Activated naive CD4-positive, alpha-beta T cell treated with anti-CD3 and anti-CD28 coated beads, Interleukin-2, amount 50 U/mL, for 16 hours (primary cell): Measurements from ENCODE around the gene LPCAT2.

Source experiments
- DNase-seq: peaks from one replicate; pipeline ENCODE4 v3.0.0-alpha.2; 2020

LPCAT2 gene, protein sequence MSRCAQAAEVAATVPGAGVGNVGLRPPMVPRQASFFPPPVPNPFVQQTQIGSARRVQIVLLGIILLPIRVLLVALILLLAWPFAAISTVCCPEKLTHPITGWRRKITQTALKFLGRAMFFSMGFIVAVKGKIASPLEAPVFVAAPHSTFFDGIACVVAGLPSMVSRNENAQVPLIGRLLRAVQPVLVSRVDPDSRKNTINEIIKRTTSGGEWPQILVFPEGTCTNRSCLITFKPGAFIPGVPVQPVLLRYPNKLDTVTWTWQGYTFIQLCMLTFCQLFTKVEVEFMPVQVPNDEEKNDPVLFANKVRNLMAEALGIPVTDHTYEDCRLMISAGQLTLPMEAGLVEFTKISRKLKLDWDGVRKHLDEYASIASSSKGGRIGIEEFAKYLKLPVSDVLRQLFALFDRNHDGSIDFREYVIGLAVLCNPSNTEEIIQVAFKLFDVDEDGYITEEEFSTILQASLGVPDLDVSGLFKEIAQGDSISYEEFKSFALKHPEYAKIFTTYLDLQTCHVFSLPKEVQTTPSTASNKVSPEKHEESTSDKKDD

DNA sequence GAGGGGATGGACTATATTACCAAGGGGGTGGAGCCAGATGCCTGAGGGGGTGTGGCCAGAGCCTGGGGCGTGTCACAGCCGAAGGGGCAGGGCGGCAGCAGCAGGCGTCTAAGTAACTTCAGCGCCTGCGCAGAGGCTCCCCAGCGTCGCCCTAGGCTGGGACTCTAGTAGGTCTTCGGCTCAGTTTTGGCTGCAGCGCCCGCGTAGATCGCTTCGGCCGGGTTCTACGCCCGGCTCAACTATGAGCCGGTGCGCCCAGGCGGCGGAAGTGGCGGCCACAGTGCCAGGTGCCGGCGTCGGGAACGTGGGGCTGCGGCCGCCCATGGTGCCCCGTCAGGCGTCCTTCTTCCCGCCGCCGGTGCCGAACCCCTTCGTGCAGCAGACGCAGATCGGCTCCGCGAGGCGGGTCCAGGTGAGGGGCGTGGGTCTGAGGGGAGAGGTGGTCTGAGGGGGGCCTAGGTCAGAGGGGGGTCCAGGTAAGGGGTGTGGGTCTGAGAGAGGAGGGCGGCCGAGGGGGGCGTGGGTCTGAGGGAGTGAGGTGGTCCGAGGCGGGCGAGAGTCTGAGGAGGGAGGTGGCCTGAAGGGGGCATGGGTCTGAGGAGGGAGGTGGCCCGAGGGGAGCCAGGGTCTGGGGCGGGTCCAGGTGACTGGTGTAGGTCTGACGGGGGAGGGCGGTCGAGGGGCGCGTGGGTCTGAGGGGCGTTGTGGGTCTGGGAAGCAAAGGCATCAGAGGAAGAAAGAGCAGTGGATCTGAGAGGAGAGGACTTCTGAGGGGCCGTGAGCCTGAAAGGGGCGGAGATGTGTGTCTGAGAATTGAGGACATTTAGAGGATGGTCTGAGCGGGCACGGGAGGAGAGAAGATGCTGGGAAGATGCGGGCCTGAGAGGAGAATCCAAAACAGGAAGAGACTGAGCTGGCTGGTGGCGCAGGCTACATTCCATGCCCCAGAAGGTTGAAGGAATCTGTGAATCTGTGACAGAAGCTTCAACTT, at the start of gene LPCAT2:
Gene LPCAT2, plus strand, starts transcription at position 132 of the 991 bp plus-strand sequence. Its CDS starts 110 bp downstream, at position 242.
- DNase-seq, result peak; percentile 29

GRCh38 chr16:55462241-55462640, 46.6 kb upstream of the LPCAT2 start:
- DNase-seq, result no peak

- DNase-seq, result no peak
Observed at GRCh38 chr16:55464375-55464774, 44.5 kb upstream of the LPCAT2 start.

DNA sequence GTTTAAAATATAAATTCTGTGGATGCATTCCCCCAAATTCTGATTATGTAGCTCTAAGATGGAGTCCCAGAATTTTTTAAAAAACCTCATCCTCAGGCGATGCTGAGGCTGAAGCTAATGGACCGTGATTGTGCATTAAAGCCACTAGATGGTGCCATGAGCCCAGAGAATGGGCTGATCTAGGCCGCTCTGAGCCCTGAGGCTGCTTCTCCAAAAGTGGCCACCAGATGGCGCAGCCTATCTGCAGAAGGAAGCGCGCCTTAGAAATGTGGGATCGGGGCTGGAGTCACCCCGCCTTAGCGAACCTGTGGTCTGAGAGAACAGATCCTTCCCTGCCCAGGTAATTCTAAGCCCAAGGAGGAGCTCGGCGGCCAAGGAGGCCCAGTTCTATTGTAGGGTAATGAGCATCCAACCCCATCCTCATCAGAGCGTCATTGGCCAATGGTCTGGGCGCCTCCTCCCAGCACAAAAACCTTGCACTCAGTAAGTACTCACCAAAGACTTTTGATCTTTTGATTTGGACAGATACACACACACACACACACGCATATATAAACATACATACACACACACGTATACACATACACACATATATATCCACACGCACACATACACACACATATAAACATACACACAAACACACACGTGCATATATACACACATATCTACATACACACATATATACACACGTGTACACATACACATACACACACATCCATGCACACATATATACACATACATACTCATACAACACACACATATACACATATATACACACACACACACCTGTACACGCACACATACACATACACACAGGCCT, 43.6 kb upstream of the LPCAT2 start:
- peak; percentile 81 for DNase-seq

- DNase-seq, result no peak
Observed at GRCh38 chr16:55466209-55466608, 42.7 kb upstream of the LPCAT2 start.

GRCh38 chr16:55467898-55468297, 41.0 kb upstream of the LPCAT2 start:
- no peak for DNase-seq

DNA sequence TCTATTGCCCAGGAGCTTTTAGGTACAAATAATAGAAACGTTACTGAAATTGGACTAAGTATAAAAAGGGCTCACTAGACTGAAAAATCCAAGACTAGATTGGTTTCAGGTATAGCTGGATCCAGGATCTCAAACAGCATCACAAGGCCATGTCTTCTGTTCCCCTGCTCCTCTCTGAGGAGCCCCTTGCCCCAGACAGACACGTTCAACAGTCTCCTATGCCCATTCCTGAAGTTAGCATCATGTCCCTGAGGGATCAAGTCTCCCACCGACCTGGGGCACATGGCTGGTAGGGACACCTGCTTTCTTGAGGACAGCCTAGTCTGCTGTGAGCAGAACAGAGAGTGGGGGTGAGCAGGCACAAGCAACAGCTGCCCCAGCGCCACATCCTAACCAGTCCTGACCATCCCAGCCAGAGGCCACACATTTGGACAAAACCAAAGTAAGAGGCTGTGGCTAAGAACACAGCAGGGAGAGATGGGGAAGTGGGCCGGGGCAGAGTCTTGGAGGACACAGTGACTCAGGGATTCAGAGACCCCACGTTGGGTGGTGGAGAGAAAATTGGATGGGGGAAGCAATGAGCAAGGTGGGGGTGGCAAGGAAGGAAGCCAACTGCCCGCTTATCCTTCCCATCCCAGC, 40.4 kb upstream of the LPCAT2 start:
- no peak for DNase-seq

DNA sequence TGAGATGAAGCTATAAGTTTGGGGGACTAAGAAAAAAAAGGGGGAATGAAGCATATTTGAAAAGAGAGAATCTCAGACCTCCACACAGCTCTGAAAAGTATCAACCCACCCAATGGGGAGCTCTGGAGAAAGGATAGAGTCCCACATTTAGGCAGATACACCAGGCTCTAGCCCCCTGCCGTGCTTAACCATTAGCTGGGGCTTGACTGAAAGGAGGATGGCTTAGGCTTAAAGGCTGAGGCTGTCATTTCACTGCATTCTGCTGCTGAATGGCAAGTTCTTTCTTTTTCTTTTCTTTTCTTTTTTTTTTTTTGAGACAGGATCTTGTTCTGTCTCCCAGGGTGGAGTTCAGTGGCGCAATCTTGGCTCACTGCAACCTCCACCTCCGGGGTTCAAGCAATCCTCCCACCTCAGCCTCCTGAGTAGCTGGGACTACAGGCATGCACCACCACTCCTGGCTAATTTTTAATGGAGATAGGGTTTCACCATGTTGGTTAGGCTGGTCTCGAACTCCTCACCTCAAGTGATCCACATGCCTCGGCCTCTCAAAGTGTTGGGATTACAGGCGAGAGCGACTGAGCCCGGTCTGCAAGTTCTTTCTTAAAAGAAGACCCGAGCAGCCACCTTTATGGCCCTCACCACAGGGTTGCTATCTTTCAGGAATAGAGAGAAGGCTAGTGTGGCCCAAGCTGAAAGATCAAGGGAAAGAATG, 38.9 kb upstream of the LPCAT2 start:
- no peak for DNase-seq

- DNase-seq, result no peak
Observed at GRCh38 chr16:55470533-55471371, 38.1 kb upstream of the LPCAT2 start.

DNA sequence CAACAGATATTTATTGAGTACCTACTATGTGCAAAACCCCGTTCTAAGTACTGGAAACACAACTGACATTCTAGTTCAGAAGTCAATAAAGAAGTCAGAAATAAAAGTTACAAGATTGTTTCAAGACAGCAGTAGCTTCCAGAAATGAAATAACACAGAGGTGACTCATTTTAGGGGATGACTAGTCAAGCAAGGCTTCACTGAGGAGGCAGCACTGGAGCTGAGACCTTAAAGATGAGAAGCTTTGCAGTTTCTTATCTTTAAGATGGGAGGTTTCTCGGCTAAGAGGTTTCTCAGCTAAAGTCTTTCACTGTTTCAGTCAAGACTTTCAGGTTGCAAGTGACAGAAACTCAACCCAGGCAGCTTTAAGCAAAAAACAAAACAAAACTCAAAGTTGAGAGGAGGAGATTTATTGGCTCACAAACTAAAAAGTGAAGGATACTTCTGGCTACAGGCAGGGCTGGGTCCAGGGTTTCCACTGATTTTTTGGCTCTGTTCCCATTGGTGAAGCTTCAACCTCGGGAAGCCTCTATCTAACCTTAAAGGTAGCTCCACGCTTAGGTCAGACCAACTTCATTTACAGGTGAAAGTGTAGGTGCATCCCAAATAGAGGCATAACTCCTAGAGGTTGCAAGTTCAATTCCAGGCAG, 37.3 kb upstream of the LPCAT2 start:
- DNase-seq, result no peak

- DNase-seq, result no peak
Observed at GRCh38 chr16:55473587-55473986, 35.3 kb upstream of the LPCAT2 start.

GRCh38 chr16:55474821-55475220, 34.1 kb upstream of the LPCAT2 start:
- no peak for DNase-seq

DNA sequence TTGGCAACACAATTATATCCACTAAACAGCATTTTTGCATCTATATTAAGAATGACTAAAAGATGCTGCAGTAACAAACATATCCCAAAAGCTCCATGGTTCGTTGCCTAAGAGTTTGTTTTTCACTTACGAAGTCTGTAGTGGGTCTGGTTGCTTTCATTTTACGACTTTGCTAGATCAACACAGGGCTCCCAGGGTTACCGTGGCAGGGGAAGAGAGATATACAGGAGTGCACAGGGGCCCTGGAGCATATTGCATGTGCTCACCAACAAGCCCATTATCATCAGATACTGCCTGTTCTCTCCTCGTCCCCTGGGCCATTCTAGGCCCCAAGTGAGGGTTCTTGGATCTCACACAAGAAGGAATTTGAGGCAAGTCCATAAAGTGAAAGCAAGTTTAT, 33.0 kb upstream of the LPCAT2 start:
- no peak for DNase-seq

- DNase-seq, result no peak
Observed at GRCh38 chr16:55476625-55477533, 32.0 kb upstream of the LPCAT2 start.

DNA sequence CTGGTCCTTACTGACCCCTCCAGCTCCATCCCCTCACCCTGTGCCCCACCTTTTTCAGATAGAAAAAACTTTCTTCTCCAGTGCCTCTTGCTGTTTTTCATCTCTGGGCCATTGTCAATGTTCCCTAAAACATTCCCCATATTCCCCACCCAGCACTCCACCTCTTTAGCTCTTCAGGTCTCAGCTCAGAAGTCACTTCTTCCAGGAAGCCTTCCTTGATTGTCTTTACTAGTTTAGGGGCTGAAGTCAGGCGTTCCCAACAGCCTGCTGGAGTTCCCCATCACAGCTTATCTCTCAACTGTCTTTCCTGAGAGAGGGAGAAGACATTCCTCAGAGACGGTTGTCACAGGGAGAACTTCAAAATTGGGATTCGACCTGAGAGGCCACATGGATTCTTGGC, 31.1 kb upstream of the LPCAT2 start:
- DNase-seq, result no peak

- DNase-seq, result no peak
Observed at GRCh38 chr16:55478827-55479429, 29.9 kb upstream of the LPCAT2 start, which contains the start of gene MMP2. Gene MMP2 (plus strand): TSS chr16:55479198. CDS start chr16:55479480, 282 bp downstream.

DNA sequence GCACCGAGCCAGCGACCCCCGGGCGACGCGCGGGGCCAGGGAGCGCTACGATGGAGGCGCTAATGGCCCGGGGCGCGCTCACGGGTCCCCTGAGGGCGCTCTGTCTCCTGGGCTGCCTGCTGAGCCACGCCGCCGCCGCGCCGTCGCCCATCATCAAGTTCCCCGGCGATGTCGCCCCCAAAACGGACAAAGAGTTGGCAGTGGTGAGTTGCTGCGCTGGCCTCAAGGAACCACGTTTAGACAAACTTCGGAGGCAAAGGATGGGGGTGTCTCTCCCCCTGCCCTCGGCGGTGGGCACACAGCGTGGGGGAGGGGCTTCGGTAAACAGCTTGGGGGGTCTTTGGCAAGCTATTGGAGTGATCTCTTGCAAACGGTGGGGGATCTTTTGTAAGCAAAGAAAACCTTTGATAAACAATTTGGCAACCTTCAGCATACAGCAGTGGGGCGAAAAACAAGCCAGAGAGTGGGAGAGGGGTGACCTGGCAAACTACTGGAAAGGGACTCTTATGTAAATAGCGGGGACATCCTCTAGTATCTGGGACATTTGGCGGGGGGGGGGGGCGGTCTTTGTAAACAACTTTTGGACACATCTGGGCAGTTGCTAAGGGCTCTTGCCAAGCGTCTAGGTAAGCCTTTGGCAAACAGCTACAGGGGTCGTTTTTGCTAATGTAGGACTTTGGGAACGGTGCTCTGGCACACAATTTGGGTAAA, 29.3 kb upstream of the LPCAT2 start:
- DNase-seq, result no peak
